ENCODE results near the gene DGKI. TPM values are rescaled to one million over a fixed set of nuclear protein-coding genes. Genes with fewer than 3 reads are reported as not detected.
A peak's percentile ranks its signal among the peaks of the same experiment; 100 is the strongest.
"Not testable (repeated sequence)": the region's sequence is repeated elsewhere in the genome, so short reads cannot be mapped to it uniquely, and the experiment has no call there.

The DGKI gene
- total RNA-seq, 1 donor from 2014 or later, result 98.6 TPM

GRCh38 chr7:137753948-137754851, 92.6 kb downstream of the DGKI start:
- DNase-seq (ENCODE audit: low spot score in 2 of 2) (no peak), FAIRE-seq (no peak)

DNA sequence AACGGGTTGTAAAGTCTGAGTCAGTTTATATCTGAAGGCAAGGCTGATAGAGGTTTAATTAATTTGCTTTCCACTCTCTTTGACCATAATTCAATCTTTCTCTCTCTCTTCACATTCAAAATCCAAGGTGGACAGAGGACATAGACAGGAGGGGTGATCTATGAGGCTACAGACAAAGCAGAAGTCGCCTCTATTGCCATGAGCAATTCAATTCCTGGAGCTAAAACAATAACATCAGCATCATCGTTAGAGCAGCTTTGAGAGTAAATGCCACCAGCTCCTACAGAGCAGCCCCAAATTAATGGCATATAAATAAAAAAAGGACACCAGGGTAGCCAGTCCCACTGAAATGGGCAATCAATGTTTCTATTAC, 93.2 kb downstream of the DGKI start:
- no peak for DNase-seq (ENCODE audit: low spot score in 2 of 2)
- FAIRE-seq, result no peak

DNA sequence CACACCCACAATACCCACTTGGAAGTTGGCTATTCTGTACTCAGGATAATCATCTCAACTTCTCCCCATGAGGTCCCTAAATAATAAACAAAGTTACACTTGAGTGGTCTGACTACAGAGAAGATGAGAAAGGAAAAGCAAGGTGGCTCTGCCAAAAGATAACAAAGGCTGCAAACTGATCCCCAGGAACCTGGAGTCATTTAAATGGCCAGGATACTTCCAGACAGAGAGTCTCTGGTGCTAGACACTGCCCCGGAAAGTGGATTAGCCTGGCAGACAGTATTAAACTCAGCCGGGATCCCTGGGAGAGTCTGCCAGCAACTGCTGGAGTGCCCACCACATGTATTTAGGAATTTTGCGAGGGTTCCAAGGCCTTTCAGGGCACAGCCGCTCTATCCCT, 93.7 kb downstream of the DGKI start:
- DNase-seq (ENCODE audit: low spot score in 2 of 2) (no peak), FAIRE-seq (no peak)

GRCh38 chr7:137751361-137752009, 95.3 kb downstream of the DGKI start:
- DNase-seq (ENCODE audit: low spot score in 2 of 2) (no peak), FAIRE-seq (no peak)

DNA sequence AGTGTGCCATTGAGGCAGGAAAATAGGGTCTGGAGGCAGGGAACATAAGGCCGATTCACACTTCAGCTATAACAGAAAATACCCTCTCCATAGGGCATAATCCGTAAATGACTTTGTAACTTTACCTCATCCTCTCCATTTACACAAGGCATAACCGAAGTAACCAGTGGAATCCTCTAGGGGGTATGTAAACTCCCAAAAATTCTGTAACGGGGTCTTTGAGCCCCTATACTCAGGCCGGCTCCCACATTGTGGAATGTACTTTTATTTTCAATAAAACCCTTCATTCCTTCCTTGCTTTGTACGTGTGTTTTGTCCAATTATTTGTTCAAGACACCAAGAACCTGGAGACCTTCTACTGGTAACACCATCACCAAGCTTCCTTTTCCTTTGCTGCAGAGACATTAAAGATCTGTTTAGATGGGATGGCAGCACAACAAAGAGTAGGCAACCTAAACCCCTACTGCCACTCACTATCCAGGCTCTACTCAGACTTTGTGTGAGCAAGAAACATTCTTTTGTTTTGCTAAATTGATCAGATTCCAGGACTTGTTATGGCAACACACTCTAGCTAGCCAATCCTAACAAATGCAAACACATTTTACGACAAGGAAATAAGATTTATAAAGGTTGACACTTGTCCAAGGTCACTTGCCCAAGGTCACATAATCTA, 99.3 kb downstream of the DGKI start:
- DNase-seq (ENCODE audit: low spot score in 2 of 2) (no peak), FAIRE-seq (no peak)

DNA sequence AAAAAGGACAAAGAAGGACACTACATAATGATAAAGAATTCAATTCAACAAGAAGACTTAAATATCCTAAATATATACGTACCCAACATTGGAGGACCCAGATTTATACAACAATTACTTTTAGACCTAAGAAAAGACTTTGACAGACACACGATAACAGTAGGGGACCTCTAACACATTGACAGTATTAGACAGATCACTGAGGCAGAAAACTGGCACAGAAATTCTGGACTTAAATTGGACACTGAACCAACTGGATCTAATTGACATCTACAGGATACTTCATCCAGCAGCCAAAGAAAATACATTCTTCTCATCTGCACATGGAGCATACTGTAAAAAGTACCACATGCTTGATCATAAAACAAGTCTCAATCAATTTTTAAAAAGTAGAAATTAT, 103.8 kb downstream of the DGKI start:
- DNase-seq (ENCODE audit: low spot score in 2 of 2) (no peak), FAIRE-seq (no peak)

DNA sequence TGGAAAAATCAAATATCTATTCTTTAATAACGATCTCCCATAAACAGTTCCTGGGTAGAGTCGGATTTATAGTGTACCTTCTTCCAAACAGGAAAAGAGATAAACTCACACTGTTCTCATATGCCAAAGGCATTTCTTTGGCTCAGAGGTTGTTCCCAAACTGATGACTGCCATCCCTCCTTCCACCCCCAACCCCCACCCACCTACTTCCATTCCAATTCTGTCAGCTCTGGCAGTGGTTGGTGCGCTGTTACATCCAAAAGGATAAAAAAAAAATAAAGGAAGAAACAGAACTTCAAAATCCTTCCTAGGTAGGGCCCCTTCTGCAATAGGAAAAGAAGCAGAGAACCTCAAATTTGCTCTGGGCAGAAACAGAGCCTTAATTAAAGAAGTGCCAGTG, 104.7 kb downstream of the DGKI start:
- no peak for FAIRE-seq
- DNase-seq (ENCODE audit: low spot score in 2 of 2), result no peak

DNA sequence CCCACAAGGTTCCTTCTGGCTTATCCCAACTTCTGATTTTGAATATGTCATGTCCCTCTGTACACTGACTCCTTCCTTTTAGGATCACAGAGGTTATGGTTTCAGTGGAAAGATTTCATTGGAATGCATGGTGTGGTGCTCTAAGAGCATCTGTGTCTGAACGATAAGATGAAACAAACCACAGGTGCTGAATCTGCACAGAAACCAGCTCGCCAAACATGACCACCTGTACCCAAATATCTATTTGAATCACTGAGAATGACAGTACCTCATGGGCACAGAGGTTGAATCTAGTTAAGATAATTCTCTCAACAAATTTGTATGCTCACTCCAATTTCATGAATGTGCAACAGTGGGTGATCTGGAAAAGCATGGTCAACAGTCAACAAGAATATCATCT, 105.3 kb downstream of the DGKI start:
- DNase-seq (ENCODE audit: low spot score in 2 of 2) (no peak), FAIRE-seq (no peak)

- DNase-seq (ENCODE audit: low spot score in 2 of 2) (no peak), FAIRE-seq (no peak)
Observed at GRCh38 chr7:137734221-137734620, 112.6 kb downstream of the DGKI start.

- no peak for DNase-seq (ENCODE audit: low spot score in 2 of 2)
- no peak for FAIRE-seq
Observed at GRCh38 chr7:137732168-137732567, 114.6 kb downstream of the DGKI start.

DNA sequence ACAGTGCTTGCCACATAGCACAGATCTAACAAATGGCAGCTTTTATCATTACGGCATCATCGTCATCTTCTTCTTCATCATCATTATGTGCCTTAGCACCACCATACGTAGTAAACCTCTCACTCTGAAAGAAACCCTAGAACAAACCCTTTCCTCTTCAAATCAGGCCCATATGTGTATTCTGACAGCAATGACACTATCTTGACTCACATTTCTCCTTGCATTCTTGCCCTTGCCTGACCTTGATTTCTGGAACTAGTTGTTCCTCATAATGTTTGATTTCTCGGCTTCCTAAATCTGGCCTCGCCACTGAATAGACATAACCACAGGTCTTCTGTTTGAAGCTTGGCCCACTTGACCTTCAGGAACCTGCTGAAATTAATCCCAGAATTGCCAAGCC, 115.3 kb downstream of the DGKI start:
- DNase-seq (ENCODE audit: low spot score in 2 of 2) (no peak), FAIRE-seq (no peak)

DNA sequence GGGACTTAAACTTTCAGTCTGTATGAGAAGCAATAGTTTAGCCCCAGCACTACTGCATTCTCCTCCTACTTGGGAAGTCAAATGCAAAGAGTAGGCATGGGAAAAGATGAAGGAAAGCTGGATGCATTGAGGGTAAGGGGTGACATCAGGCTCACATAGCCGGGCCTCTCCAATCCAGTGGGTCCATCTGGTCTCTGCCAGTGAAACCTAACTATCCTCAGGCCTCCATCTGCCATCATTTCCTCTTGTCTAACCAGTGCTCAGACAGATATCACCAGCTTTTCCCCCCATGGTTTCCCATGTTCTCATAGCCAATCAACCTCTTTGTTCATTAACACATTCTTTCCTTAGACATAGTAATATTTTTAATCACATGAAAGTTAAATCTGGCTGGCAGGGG, 118.3 kb downstream of the DGKI start:
- DNase-seq (ENCODE audit: low spot score in 2 of 2) (no peak), FAIRE-seq (no peak)

DNA sequence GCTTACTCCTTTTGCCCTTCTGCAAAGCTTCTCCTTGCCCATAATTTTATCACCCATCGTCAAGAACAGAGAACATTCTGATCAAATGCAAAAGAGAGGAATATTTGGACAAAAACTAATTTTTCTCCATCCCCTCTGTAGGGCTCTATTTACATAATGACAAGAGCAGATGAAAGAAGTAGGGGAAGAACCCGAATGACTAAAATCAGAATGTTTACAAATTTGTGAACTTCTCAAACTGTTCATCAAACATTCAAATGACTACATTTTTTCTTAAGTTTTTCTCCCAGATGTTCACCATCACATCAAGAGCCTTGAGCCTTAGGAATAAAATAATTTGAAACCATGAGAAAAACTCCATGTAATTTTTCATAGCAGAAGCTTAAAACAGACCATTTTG, 119.4 kb downstream of the DGKI start:
- DNase-seq (ENCODE audit: low spot score in 2 of 2), result no peak

GRCh38 chr7:137718355-137718754, 128.4 kb downstream of the DGKI start:
- DNase-seq (ENCODE audit: low spot score in 2 of 2) (no peak), FAIRE-seq (no peak)

More for the DNA sequence above, 119.4 kb downstream of the DGKI start:
- FAIRE-seq, result no peak

DNA sequence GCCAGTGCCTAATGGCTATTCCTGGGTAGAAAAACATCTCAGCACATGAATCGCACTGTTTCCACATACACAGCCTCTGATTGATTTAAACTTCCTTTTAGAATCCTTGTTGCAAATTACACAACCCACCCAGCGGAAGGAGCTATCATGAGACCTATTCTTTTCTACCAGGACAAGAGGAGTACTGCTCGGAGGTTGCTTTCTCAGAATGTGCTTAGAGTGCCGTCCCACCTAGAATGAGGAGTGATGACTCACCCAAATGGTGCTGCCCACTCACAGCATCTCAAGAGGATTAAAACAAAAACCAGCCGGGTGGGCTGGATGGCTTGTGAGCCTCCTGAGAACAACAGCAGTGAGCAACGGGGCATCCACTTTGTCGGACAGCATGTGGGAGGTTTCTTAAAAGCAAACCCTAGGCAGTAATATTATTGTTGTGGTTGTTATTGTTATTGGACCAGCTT, 128.9 kb downstream of the DGKI start:
- FAIRE-seq (no peak), DNase-seq (ENCODE audit: low spot score in 2 of 2) (no peak)

GRCh38 chr7:137717045-137717444, 129.7 kb downstream of the DGKI start:
- DNase-seq (ENCODE audit: low spot score in 2 of 2), result no peak
- no peak for FAIRE-seq

DNA sequence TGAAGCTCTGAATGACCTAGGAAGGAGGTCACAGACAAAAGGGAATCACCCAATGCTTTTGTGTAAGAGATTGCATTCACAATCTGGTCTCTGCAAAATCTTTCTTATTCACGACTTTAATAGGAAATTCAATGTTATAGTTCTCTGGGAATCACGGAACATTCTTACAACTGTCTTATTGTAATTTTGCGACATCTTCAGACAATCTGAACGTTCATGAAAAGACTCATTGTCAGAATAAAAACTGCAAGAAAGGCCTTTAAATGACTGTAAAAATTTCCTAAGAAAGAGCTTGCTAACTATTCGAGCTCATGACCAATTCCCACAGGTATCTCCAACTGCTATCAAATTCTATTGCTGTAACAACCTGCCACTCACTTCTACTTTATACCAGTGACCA, 130.7 kb downstream of the DGKI start:
- FAIRE-seq, result no peak
- no peak for DNase-seq (ENCODE audit: low spot score in 2 of 2)

GRCh38 chr7:137715533-137715932, 131.2 kb downstream of the DGKI start:
- FAIRE-seq (no peak), DNase-seq (ENCODE audit: low spot score in 2 of 2) (no peak)

- FAIRE-seq (no peak), DNase-seq (ENCODE audit: low spot score in 2 of 2) (no peak)
Observed at GRCh38 chr7:137715121-137715520, 131.7 kb downstream of the DGKI start.

GRCh38 chr7:137706330-137706729, 140.4 kb downstream of the DGKI start:
- not testable (repeated sequence) for DNase-seq (ENCODE audit: low spot score in 2 of 2)
- peak; percentile 96 for FAIRE-seq

DNA sequence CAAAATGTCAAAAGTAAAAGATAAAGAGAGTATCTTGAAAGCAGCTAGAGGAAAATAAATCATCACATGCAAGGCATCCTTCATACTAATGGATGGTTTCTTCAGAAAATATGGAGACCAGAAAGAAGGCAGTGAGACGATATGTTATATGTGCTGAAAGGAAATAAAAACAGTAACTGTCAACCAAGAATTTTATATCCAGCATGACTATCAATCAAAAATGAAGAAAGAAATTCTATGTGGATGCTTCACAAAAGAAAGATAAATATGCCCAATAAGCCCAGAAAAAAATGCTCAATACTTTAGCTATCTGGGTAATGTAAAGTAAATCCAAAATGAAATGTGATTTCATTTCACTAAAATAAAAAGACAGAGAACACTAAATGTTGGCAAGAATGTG, 142.1 kb downstream of the DGKI start:
- DNase-seq (ENCODE audit: low spot score in 2 of 2) (no peak), FAIRE-seq (no peak)

Measured in frontal cortex (tissue), 4 donors.